Jurkat, Clone E6-1 (cell line): Measurements from ENCODE around the gene EPSTI1.
"Not testable (repeated sequence)": the region's sequence is repeated elsewhere in the genome, so short reads cannot be mapped to it uniquely, and the experiment has no call there.

ENCODE experiments used
- DNase-seq: peaks from one replicate; pipeline ENCODE4 v3.0.0-alpha.2; 2011; ENCODE audit warnings: low read depth, low spot score
- H3K4me3 ChIP-seq: 2 replicates; pipeline ENCODE4 v1.5.1; 2011; ENCODE audit warnings: mild to moderate bottlenecking, low read length, control low read depth, moderate library complexity

EPSTI1 gene

DNA sequence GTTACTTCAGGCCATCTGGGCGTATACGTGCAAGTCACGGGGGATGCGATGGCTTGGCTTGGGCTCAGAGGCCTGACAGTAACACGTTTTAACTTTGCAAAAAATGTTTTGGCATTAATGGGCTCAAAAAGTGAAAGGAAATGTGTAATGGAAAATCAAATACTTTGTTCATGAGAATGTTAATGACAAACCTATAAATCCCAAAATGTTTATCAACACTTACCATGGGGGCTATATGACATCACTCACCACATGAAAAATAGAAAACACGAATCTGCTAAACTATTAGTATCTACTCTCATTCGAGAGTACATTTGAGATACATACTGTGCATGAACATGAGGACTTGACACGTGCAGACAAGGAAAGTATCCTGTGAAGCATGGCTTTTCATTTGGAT, 119.0 kb downstream of the EPSTI1 start:
- DNase-seq: no peak
- H3K4me3 ChIP-seq: no peak overlapping the region

DNA sequence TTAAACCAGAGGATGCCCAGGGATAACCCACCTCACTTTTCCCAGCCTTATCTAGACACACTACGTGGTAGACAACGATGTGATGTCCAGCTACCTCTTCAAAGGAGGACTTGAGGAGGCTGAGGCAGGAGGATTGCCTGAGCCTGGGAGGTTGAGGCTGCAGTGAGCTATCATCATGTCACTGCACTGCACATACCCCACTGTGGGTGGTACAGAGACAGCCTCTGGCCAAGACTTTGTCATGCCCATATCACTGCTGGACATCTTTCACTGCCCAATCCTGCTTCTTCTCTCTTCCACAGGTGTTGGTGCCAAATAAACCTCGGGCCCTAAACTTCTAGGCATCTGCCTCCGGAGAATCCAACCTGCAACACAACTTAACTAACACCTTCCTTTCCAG, 124.8 kb downstream of the EPSTI1 start:
- H3K4me3 ChIP-seq: no peak overlapping the region
- DNase-seq: no peak

DNA sequence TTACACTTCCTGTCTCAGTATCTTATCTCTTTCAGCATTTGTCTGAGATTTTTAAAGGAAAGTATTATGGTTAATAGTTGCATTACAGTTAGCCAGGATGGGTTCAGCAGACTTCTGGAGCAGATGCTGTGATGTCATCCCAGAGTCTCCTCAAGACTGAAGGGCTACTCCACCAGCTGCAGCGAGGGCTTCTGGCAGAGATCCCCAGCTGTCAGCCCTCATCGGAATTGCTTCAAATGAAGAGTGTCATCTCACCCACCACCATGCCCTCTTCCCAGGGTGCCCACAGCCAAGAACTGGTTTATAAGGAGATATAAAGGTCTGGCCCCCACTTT, 126.3 kb downstream of the EPSTI1 start:
- H3K4me3 ChIP-seq: no peak overlapping the region
- DNase-seq: no peak

DNA sequence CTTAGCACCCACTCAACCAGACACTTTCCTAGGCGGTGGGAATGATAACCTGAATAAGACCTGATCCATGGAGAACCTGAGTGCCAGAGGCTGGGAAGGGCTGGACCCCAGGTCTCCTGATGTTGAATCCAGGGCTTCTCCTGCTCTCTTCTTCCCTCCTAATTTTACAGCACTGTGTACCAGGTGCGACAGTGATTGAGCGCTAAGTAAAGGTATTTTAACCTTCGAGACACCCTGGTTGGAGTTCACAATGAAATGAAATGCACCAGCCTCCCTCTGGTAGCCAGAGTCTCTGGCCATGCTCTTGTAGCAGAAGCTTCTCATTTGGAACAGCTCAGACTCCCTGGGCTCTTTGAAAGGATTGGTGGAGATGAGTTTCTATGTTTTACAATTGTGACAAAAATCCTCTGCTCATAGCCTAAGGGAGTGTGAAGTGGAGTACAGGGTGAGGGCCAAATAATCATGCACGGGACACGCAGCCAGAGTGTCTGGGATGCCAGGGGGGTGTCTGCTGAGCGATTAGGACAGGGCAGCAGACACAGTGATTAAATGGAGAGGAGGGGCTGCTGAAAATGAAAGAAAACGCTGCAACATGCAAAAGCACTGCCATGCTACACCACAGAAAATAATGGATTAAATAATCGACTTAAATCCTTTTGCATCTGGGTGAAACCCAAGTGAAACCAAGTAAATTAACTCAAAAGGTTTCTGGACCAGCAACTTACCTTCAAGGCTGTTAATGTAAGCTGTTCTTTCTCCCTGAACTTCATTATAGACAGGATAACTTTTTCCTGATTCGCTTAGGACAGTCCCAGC, 126.9 kb downstream of the EPSTI1 start:
- no peak overlapping the region for H3K4me3 ChIP-seq

DNA sequence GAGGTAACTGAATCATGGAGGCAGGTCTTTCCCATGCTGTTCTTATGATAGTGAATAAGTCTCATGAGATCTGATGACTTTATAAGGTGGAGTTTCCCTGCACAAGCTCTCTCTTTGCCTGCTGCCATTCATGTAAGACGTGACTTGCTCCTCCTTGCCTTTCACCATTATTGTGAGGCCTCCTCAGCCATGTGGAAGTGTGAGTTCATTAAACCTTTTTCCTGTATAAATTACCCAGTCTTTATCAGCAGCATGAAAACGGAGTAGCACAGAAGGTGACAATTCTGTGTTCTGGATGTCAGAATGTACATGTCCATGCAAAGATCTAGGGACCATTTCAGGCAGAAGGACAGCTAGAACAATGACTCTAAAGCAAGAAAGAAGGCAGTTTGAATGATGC, 129.7 kb downstream of the EPSTI1 start:
- not testable (repeated sequence) for H3K4me3 ChIP-seq, DNase-seq

More for the DNA sequence above, 126.9 kb downstream of the EPSTI1 start:
- no peak for DNase-seq

DNA sequence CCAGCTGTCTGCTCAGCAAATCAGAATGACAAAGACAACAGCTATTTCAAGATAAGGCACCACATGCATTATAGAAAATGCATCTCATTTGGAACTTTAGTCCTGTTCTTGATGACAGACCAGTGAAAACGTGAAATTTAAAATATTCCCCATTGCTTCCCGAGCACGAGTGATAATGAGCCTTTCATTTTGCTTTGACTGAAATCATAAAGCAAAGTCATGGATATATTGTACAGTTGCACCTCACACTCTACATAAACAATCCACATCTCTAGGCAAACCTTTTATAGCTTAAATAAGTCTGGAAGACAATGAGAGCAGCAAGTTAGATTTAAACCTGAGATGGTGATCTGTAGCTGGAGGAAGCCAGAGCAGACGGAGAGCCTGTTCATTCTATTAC, 131.6 kb downstream of the EPSTI1 start:
- H3K4me3 ChIP-seq: no peak overlapping the region
- no peak for DNase-seq

DNA sequence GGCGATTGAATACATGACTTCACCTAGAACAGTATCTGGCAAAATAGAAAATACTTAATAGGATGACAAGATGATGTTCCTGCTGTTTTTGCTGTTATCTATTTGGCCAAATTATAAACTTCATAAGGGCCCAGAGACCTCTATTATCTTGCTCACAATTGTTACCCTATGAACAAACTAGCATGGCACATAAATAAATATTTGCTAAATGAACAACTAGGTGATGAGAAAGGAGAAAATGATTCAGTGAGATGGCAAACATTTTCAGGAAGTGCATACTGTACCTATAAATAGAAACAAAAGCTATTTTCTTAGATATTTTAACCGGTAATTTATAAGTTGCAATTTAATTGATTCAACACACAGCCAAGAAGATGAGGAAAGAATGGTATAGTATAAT, 132.3 kb downstream of the EPSTI1 start:
- no peak overlapping the region for H3K4me3 ChIP-seq
- no peak for DNase-seq

DNA sequence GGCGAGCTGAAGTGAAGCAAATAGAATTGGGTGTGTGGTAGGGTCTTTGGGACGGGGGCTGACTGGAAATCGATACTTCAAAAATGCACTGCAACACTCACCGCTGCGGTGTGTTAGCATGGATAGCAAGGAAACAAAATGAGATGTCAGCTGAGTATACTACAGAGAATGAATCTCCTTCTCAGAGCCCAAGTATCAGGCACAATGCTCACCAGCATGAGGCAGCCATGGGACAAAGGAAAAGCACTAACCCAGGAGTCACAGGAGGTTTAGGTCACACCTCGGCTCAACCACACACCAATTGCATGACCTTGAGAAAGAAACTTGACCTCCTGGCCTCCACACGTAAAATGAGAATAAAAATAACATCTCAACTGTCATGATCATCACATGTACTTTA, 136.6 kb downstream of the EPSTI1 start:
- no peak overlapping the region for H3K4me3 ChIP-seq
- no peak for DNase-seq

DNA sequence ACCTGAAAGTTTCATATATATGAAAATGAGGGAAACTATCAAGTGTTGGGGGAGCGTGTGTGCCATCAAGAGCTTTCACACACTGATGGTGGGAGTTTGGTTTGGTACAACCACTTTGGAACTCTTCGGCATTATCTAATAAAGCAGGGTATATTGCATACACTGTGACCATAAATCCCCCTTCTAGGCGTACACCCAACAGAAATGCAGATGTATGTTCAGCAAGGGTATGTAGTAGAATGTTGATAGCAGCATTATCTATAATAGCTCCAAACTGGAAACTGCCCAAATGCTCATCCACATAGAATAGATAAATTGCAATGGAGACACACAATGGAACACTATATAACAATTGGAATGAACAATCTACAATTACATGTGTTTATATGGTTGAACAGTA, 139.9 kb downstream of the EPSTI1 start:
- no peak overlapping the region for H3K4me3 ChIP-seq
- DNase-seq: no peak

DNA sequence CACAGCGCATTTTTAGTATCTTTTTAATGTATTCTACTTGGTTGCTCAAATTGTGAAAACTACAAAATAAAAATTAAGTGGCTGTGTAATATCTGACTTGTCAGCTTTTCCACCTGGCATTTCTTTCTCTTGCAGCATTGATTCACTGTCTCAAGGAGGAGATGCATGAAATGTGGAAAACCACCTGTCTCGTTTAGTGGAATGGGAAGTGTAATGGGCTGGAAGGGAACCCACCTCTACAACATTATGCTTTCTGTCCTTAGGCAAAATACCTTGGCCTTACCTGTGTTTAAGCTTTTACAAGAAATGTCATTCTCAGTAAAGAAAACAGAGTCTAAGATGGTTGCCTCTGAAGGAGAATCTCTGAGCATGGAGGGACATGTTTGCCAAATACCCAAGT, 142.8 kb downstream of the EPSTI1 start:
- DNase-seq: no peak
- H3K4me3 ChIP-seq: no peak overlapping the region

DNA sequence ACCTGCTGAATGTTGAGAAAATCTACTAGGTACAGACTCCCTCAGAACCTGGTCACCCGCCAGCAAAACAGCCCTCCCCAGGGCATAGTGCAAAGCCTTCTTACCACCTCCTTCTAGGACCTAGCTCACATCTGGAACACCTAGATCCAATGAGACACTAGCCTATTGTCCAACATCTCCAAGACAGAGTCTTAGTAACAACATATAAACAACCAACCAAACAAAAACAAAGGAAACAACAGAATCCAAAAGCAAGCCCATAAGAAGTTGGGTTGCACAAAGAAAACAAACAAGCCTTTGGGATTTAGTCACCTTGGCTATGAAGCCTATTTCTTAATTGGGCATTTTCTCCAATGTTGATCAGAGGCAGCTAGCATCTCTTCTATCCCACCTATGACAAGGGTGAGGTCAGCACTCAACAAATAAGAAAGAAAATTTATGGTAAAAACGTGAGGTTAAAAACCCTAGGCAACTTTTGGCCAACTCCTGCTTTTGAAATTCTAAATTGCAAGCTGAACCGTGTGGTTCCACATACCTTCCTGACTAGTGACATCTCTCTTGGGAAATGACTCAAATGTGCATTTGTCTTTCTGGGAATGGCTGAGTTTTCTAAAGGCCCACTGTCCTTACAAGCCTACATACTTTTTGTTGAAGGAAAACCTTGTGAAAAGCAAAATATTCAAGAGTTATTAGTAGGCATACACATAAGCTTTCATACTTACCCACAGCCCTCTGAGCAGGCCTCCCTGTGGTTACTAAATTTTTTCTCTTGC, 144.0 kb downstream of the EPSTI1 start:
- no peak for DNase-seq
- no peak overlapping the region for H3K4me3 ChIP-seq

DNA sequence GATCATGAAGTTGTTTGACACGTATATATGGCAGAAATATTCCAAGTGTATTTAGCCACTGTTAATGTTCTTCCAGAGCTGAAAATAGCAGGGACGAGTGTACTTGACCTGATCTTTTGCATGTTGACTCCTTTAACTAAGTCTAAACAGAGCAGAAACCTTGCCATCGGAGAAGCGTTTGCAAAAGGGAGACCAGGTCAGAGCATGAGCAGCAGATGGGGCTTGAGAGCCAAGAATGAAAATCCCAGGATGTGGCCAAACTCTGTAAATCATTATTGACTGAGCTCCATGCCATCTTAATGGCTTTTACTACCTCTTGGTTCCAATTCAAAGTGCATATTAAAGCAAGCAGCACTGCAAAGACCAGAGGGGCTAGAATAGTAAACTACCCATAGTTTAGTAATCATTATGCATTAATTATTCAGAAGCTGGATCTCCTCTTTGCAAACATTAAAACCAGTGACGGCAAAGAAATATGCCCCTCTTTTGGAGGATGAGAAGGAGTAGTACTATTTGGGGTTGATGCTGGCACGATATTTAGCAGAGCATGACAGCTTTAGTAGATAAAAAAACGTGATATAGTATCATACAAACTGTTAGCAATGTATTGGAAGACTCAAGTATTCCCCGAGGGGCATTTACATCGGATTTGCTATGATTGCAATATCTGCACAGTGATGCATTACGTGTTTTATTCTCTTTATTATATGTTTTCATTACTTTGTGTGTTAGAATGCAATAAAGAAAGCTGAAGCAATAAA, 154.9 kb downstream of the EPSTI1 start:
- no peak for DNase-seq
- H3K4me3 ChIP-seq: no peak overlapping the region
